ENCODE results near the gene CORO2B. TPM values are rescaled to one million over a fixed set of nuclear protein-coding genes. Genes with fewer than 3 reads are reported as not detected.
"Not testable (repeated sequence)": the region's sequence is repeated elsewhere in the genome, so short reads cannot be mapped to it uniquely, and the experiment has no call there.

CORO2B gene
- polyA plus RNA-seq, 1 donor = 4.7 TPM

GRCh38 chr15:68739390-68740080 lies 160.7 kb downstream of the CORO2B start:
- no peak for DNase-seq

- DNase-seq = no peak
Observed at GRCh38 chr15:68743256-68743655, 164.5 kb downstream of the CORO2B start.

- DNase-seq = no peak
Observed at GRCh38 chr15:68749365-68749764, 170.6 kb downstream of the CORO2B start.

DNA sequence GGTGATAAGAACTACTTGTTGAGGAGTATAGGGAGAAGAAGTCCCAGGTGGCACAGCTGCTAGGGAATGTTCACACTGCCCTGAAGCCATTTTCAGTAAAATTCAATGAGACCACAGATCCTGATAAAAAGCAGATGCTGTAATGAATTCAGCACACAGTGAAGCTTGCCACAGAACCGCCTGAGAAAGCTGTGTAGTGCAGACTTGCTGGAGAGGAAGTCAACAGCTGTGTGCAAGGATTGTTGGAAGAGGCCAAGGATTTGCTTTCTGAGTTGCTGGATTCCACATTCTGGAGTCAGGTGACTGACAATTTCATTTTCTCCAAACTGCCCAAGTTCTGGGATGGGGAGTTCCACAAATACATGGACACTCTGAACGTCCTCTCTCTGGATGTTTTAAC lies 171.0 kb downstream of the CORO2B start:
- DNase-seq = peak; percentile 61

- no peak for DNase-seq
Observed at GRCh38 chr15:68751622-68752021, 172.8 kb downstream of the CORO2B start.

DNA sequence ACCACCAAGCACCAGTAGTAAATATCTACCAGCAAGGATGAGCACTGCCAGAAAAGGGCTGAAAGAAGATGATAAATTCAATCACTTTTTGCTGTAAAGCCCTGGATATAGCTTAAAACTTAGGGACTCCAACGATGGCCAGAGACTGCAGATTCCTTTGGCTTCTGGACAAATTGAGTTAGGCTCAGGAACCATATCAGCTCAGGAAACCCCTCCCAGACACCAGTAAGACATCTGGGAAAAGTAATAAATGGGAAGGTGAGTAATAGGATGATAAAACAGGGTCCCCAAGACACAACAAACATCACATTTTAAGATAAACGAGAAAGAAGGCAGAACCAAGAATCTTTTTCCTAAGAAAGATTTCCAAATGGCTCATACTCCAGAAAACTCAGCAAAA lies 176.9 kb downstream of the CORO2B start:
- DNase-seq = no peak

DNA sequence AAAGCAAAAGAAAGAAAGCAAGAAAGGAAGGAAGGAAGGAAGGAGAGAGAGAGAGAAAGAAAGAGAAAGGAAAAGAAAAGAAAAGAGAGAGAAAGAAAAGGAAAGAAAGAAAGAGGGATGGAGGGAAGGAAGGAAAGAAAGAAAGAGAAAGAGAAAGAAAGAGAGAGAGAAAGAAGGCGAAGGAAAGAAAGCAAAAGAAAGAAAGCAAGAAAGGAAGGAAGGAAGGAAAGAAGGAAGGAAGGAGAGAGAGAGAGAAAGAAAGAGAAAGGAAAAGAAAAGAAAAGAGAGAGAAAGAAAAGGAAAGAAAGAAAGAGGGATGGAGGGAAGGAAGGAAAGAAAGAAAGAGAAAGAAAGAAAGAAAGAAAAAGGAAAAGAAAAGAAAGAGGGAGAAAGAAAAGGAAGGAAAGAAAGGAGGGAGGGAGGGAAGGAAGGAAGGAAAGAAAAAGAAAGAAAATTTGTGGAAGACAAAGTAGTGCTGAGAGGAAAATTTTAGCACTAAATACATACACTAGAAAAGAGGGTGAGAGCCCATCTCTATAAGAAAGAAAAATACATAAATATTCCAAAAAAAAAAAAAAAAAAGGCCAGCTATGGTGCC lies 181.3 kb downstream of the CORO2B start:
- not testable (repeated sequence) for DNase-seq

- no peak for DNase-seq
Observed at GRCh38 chr15:68763063-68763462, 184.3 kb downstream of the CORO2B start.

DNA sequence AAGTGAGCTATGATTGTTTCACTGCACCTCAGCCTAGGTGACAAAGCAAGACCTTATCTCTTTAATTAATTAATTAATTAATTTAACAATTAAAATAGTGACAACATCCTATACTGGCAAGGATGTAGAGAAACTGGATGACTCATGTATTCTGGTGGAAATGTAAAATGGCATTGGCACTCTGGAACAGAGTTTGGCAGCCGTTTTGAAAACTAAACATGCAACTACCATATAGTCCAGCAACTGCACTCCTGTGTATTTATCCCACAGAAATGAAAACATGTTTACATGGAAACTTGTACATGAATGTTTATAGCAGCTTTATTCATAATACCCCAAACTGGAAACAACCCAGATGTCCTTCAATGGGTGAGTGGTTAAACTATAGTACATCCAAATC lies 185.3 kb downstream of the CORO2B start:
- DNase-seq = no peak

GRCh38 chr15:68765602-68766368 lies 187.0 kb downstream of the CORO2B start:
- peak; percentile 38 for DNase-seq

- DNase-seq = no peak
Observed at GRCh38 chr15:68767833-68768232, 189.0 kb downstream of the CORO2B start.

- no peak for DNase-seq
Observed at GRCh38 chr15:68768321-68768720, 189.5 kb downstream of the CORO2B start.

- no peak for DNase-seq
Observed at GRCh38 chr15:68769702-68770101, 190.9 kb downstream of the CORO2B start.

GRCh38 chr15:68770216-68770615 lies 191.4 kb downstream of the CORO2B start:
- DNase-seq = no peak

- no peak for DNase-seq
Observed at GRCh38 chr15:68773036-68773435, 194.2 kb downstream of the CORO2B start.

- no peak for DNase-seq
Observed at GRCh38 chr15:68774120-68774519, 195.3 kb downstream of the CORO2B start.

GRCh38 chr15:68774521-68775235 lies 195.9 kb downstream of the CORO2B start:
- no peak for DNase-seq

- DNase-seq = no peak
Observed at GRCh38 chr15:68775236-68775577, 196.4 kb downstream of the CORO2B start.

DNA sequence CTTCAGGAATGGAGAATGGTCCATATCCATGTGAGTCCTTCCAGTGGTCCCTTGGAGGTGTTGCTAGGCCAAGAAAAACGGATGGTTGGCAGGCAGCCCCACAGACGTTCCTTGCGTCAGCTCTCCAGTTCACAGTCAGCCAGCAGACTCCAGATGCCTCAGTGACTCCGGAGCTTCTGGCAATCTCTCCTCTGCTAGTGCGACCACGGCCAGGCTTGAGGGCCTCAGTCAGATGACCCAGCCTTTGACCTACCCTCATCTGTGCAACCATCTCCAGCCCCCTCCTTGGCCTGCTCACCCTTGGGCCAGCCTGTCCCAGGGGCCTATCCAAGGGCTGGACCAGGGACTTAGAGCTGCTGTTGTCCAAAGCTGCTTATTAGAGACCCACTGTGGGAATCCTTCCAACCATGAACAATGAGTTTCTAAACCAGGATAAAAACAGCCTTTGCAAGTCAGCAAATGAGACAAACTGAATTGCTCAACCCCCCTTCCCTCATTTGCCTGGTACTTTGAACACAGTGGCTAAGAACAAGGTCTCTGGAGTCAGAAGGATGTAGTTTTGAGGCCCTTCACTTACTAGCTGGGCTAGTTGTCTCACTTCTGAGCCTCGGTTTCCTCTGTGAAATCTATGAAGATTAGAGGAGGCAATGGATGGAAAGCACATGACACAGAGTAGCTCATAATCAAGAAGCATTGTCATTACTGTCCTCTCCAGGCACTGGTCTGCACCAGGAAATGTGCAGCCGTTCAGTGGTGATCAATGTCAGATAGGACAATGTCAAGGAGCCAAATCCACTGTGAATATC lies 197.1 kb downstream of the CORO2B start:
- DNase-seq = peak; percentile 78

GRCh38 chr15:68776477-68777270 lies 197.9 kb downstream of the CORO2B start:
- no peak for DNase-seq
